K562 (cell line): ENCODE measurements around the gene GAPDH. TPM values are rescaled to one million over a fixed set of nuclear protein-coding genes. Genes with fewer than 3 reads are reported as not detected.

ENCODE experiments used
- BDP1 ChIP-seq: IDR thresholded peaks from 3 replicates; pipeline ENCODE4 v1.6.1; 2011; ENCODE audit not compliant: insufficient read length, insufficient read depth
- CGGBP1 ChIP-seq: fragments of 250-450 bp; sonication (Bioruptor Pico); IDR thresholded peaks from 2 replicates; pipeline ENCODE4 v1.9.0; 2021; ENCODE audit warnings: mild to moderate bottlenecking
- DEAF1 ChIP-seq: fragments of 450-650 bp; formaldehyde crosslinking; IDR thresholded peaks from 2 replicates; pipeline ENCODE4 v1.4.0; 2020; ENCODE audit warnings: mild to moderate bottlenecking, moderate library complexity
- DMBX1 ChIP-seq: fragments of 250-450 bp; sonication (Bioruptor Pico); IDR thresholded peaks from 2 replicates; pipeline ENCODE4 v1.8.0; 2022; ENCODE audit warnings: inconsistent platforms, mild to moderate bottlenecking, moderate library complexity, borderline replicate concordance
- E2F5 ChIP-seq: sonication (generic); formaldehyde crosslinking; IDR thresholded peaks from 2 replicates; pipeline ENCODE4 v1.8.0; 2022; ENCODE audit warnings: mild to moderate bottlenecking, missing genetic modification reagents
- E2F6 ChIP-seq, 2 experiments: IDR thresholded peaks; 2 replicates each; pipeline ENCODE4 v1.6.1; 2011; ENCODE audit warnings: borderline replicate concordance in 1 of 2, control low read depth in 1 of 2, low read depth in 1 of 2, low read length in 1 of 2, mild to moderate bottlenecking in 1 of 2, mixed read lengths in 1 of 2, moderate library complexity in 1 of 2; ENCODE audit not compliant: insufficient read depth in 1 of 2, insufficient read length in 1 of 2, poor library complexity in 1 of 2, severe bottlenecking in 1 of 2; ENCODE audit errors: extremely low read depth in 1 of 2
- FUS ChIP-seq: fragments of 200-400 bp; formaldehyde crosslinking; optimal IDR thresholded peaks from 2 replicates; pipeline ENCODE3; 2017; ENCODE audit warnings: low read depth, low read length
- GATA2 ChIP-seq: sonication (generic); formaldehyde crosslinking; IDR thresholded peaks from 2 replicates; pipeline ENCODE4 v1.4.0; 2020; ENCODE audit warnings: mild to moderate bottlenecking, missing genetic modification reagents
- MCM5 ChIP-seq: fragments of 450-650 bp; IDR thresholded peaks from 2 replicates; pipeline ENCODE4 v1.6.1; 2016; ENCODE audit warnings: low read depth
- NCOA4 ChIP-seq: fragments of 450-650 bp; IDR thresholded peaks from 2 replicates; pipeline ENCODE4 v1.6.1; 2018; ENCODE audit warnings: mild to moderate bottlenecking; ENCODE audit not compliant: partially characterized antibody
- NFRKB ChIP-seq: fragments of 450-650 bp; IDR thresholded peaks from 2 replicates; pipeline ENCODE4 v1.6.1; 2016; ENCODE audit warnings: low read depth
- PKNOX1 ChIP-seq: fragments of 450-650 bp; IDR thresholded peaks from 2 replicates; pipeline ENCODE4 v1.6.1; 2016
- POLR2A ChIP-seq: fragments of 450-650 bp; conservative IDR thresholded peaks from 2 replicates; pipeline ENCODE4 v1.6.1; 2016
- PYGO2 ChIP-seq: fragments of 450-650 bp; IDR thresholded peaks from 2 replicates; pipeline ENCODE4 v1.6.1; 2016; ENCODE audit warnings: mild to moderate bottlenecking, missing genetic modification characterization, moderate library complexity, missing compliant biosample characterization
- RBM34 ChIP-seq: fragments of 200-400 bp; formaldehyde crosslinking; IDR thresholded peaks from 2 replicates; pipeline ENCODE4 v1.6.1; 2018; ENCODE audit warnings: low read length, borderline replicate concordance; ENCODE audit not compliant: insufficient read depth
- SOX6 ChIP-seq: fragments of 450-650 bp; IDR thresholded peaks from 2 replicates; pipeline ENCODE4 v1.6.1; 2014; ENCODE audit warnings: mild to moderate bottlenecking
- TSC22D4 ChIP-seq: fragments of 450-650 bp; IDR thresholded peaks from 2 replicates; pipeline ENCODE4 v1.6.1; 2016; ENCODE audit warnings: missing genetic modification characterization, missing biosample characterization, control low read depth
- YY1 ChIP-seq, 3 experiments: IDR thresholded peaks; 2 replicates each; pipeline ENCODE4 v1.6.1; 2011; ENCODE audit warnings: low read length in 2 of 3, mild to moderate bottlenecking in 2 of 3, moderate library complexity in 2 of 3, borderline replicate concordance in 1 of 3, control low read depth in 1 of 3, low read depth in 1 of 3; ENCODE audit not compliant: insufficient read depth in 3 of 3, insufficient replicate concordance in 2 of 3, control insufficient read depth in 1 of 3, insufficient read length in 1 of 3; ENCODE audit errors: extremely low read depth in 1 of 3
- ZBTB49 ChIP-seq: sonication (generic); formaldehyde crosslinking; IDR thresholded peaks from 2 replicates; pipeline ENCODE4 v1.8.0; 2022; ENCODE audit warnings: missing genetic modification reagents, mild to moderate bottlenecking, borderline replicate concordance
- ZNF134 ChIP-seq: fragments of 250-450 bp; sonication (Bioruptor Pico); conservative IDR thresholded peaks from 2 replicates; pipeline ENCODE4 v1.4.0; 2020
- polyA plus RNA-seq, 8 experiments: library from polyadenylated mRNA; depleted of rRNA in 4 of 8; stranded (reverse) in 5 of 8; unstranded in 3 of 8; fragments of >200 nt; fragmentation: Nextera tagmentation in 2 of 8; fragmentation: Illumina TruSeq in 1 of 8; extraction: Ambion mirVana in 2 of 8; extraction: Trizol in 1 of 8; gene quantifications; 2 replicates each; pipeline versions ENCODE4 v1.2.1 to v1.2.3, GENCODE V29; 2011 to 2014; ENCODE audit warnings: inconsistent platforms in 1 of 8, missing spikeins in 1 of 8
- total RNA-seq, 7 experiments: library from RNA; depleted of rRNA in 6 of 7; stranded (reverse); fragments of >200 nt in 6 of 7; fragmentation: Illumina TruSeq in 2 of 7; extraction: Trizol in 2 of 7; gene quantifications; 2 replicates each; pipeline versions ENCODE4 v1.2.1 to v1.2.3, GENCODE V29; 2011 to 2021; ENCODE audit warnings: low replicate concordance in 1 of 7

Gene GAPDH
- total and polyA plus RNA-seq, 9 of the 15 experiments (the other 6 are each of a cell fraction or from before 2014, with no cell fraction given), result 2,206 to 6,793 (median 4,217) TPM

GRCh38 chr12:6546016-6546415 is 11.7 kb downstream of the GAPDH start (continued):
- TF ChIP-seq YY1 (IDR thresholded peaks at IDR 0.05; ENCODE audit: borderline replicate concordance in 1 of 3, control insufficient read depth in 1 of 3, extremely low read depth in 1 of 3, insufficient read depth in 3 of 3, insufficient read length in 1 of 3, insufficient replicate concordance in 2 of 3, low read depth in 1 of 3, low read length in 2 of 3) (no peak), SOX6 (0 out of 2 replicates have a peak, but pooled peaks have one; percentile 40), DEAF1 (CRISPR knock-in tag) (no peak), FUS (no peak), ZBTB49 (no peak), MCM5 (no peak), NCOA4 (no peak), RBM34 (no peak), POLR2A (no peak), BDP1 (no peak), E2F5 (no peak), GATA2 (CRISPR knock-in tag) (peak; percentile 76), ZNF134 (CRISPR knock-in tag) (no peak), TSC22D4 (tag) (no peak), PYGO2 (tag) (no peak), NFRKB (no peak), E2F6 (IDR thresholded peaks at IDR 0.05; ENCODE audit: borderline replicate concordance in 1 of 2, extremely low read depth in 1 of 2, insufficient read depth in 1 of 2, insufficient read length in 1 of 2, low read depth in 1 of 2, low read length in 1 of 2, poor library complexity in 1 of 2, severe bottlenecking in 1 of 2) (peak; percentile 37 to 65), CGGBP1 (CRISPR knock-in tag) (no peak), PKNOX1 (no peak), DMBX1 (CRISPR knock-in tag) (no peak)
